ENCODE measurements around the gene RAD17. TPM values are rescaled to one million over a fixed set of nuclear protein-coding genes. Genes with fewer than 3 reads are reported as not detected.

Gene RAD17
- total and polyA plus RNA-seq, 12 donors: 9.0 to 23.5 (median 19.2) TPM

DNA sequence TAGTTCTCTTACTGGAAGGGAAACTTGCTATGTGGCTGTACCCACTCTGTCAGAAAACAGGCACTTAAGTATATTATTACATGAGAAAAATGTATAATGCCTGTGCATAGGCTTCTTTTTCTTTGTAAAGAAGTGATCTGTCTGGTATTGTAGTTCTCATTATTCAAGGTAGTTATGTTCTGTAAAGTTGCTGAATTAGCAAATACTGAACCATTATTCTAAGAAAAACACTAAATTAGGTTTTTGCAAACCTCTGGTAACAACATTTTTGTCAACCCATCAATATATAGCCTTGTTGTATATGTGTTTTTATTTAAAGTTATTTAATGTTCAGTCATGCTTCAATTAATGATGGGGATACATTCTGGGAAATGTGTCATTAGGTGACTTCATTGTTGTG, 8.8 kb downstream of the RAD17 start:
- Histone ChIP-seq H3K27me3 (no peaks in the 10 kb centered on the region), H3K9me3 (no peaks in the 10 kb centered on the region), H3K36me3 (peaks cover 0 to 95% (median 45%) of the 10 kb centered on the region in 9 donors), H3K27ac (no peak overlapping the region), H3K4me3 (no peak overlapping the region), H3K4me1 (no peaks in the 10 kb centered on the region)
- ATAC-seq (no peak), DNase-seq (no peak)
- TF ChIP-seq, protein P1, sequence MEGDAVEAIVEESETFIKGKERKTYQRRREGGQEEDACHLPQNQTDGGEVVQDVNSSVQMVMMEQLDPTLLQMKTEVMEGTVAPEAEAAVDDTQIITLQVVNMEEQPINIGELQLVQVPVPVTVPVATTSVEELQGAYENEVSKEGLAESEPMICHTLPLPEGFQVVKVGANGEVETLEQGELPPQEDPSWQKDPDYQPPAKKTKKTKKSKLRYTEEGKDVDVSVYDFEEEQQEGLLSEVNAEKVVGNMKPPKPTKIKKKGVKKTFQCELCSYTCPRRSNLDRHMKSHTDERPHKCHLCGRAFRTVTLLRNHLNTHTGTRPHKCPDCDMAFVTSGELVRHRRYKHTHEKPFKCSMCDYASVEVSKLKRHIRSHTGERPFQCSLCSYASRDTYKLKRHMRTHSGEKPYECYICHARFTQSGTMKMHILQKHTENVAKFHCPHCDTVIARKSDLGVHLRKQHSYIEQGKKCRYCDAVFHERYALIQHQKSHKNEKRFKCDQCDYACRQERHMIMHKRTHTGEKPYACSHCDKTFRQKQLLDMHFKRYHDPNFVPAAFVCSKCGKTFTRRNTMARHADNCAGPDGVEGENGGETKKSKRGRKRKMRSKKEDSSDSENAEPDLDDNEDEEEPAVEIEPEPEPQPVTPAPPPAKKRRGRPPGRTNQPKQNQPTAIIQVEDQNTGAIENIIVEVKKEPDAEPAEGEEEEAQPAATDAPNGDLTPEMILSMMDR (IDR thresholded peaks at IDR 0.05): no peak
- intact Hi-C loops (cut with DNase I): no loop called here

DNA sequence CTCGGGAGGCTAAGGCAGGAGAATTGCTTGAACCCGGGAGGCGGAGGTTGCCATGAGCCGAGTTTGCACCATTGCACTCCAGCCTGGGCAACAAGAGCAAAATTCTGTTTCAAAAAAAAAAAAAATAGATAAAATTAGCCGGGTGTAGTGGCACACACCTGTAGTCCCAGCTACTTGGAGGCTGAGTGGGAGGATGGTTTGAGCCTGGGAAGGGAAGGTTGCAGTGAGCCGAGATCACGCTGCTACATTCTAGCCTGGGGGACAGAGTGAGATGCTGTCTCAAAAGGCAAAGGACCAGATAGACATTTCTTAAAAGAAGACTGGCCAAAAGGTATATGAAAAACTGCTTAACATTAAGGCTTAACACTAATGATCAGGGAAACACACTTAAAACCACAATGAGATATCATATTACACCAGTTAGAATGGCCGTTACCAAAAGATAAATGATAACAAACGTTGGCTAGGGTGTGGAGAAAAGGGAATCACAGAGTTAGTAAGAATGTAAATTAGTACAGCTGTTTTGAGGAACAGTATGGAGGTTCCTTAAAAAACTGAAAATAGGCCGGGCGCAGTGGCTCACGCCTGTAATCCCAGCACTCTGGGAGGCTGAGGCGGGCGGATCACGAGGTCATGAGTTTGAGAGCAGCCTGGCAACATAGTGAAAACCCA, 35.2 kb downstream of the RAD17 start:
- intact Hi-C loops (cut with DNase I): no loop called here
- no peak overlapping the region for H3K27ac ChIP-seq
- no peak for ATAC-seq
- H3K4me1 ChIP-seq: no peaks in the 10 kb centered on the region
- TF ChIP-seq, protein P1 (IDR thresholded peaks at IDR 0.05): no peak
- peaks cover 0 to 100% (median 30%) of the 10 kb centered on the region in 9 donors for H3K36me3 ChIP-seq
- 88 to 93% methylated on average over 15 of the region's 15 CpGs for WGBS, 2 donors
- H3K9me3 ChIP-seq: peaks cover 0 to 9% (median 0%) of the 10 kb centered on the region in 11 donors
- no peak for DNase-seq
- no peaks in the 10 kb centered on the region for H3K27me3 ChIP-seq
- no peak overlapping the region for H3K4me3 ChIP-seq

DNA sequence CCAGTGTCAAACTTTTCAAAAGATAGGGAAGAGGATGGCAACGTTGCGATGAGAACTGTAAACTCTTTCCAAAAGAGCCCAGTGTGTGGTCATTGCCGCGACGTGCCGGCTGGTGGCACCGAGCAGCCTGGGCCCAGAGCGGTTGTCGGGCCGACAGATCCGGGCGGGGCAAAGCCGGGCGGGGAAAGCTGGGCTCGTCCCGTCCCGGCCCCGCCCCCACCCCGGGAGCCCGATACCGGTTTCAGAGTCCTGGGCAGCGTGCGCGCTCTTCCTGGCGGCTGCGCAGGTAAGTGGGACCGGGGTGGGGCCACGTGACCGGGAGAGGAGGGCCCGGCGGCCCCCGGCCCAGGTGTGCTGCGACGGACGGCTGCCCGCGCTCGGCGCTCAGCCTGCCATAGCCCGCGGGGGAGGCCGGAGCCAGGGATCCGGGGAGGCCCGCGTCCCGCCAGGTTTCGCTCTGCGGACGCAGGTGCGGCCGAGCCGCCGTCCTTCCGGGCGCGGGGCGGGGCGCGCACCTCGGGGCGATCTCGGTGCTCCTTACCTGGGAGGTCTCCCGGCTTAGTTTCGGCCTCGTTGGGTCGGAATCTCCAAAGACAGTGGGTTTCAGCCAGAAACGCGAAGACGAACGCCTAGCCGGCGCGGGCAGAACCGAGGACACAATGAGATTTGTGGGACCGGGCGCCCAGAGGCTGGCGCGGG, 45.4 kb downstream of the RAD17 start, which contains the start of gene MARVELD2:
MARVELD2 (plus strand) TSS at position 232 of the 699 bp plus-strand sequence. CDS start 4,270 bp downstream, outside the sequence.
- Histone ChIP-seq H3K9me3 (no peaks in the 10 kb centered on the region), H3K27ac (no peak within 1 kb of the TSS), H3K4me1 (peaks cover 0 to 11% (median 0%) of the 10 kb centered on the region in 9 donors), H3K4me3 (peak within 1 kb of the TSS in 9 of 10 donors; percentile 39 to 69 (median 61)), H3K27me3 (peaks cover 0 to 12% (median 0%) of the 10 kb centered on the region in 7 donors), H3K36me3 (peaks cover 0 to 49% (median 8%) of the 10 kb centered on the region in 9 donors)
- ATAC-seq (peak; percentile 82 to 97 (median 92)), DNase-seq (peak; percentile 49 to 69)
- intact Hi-C loops (cut with DNase I): no loop called here
- TF ChIP-seq, protein P1 (IDR thresholded peaks at IDR 0.05): peak in 5 of 9 donors; percentile 27 to 42 (median 35)
- WGBS, 2 donors: 12 to 27% methylated on average over 66 to 78 of the region's 78 CpGs

DNA sequence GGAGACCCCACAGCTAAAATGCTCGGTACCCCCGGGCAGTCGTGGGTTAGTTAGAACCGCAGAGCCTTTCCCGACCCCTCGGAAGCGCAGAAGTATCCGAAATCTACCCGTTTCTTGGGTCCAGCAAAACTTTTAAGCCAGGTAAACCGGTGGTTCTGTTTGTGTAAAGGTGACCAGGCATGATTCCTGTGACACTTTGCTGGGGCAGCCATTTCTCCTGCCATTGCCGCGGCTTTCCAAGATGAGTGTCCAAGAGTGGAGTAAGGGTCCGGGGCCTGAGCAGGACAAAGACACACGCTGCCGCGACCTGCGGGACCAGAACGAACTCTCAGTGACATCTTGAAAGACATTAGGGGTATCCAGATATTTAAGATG, 46.0 kb downstream of the RAD17 start:
- ATAC-seq: peak in 1 of 8 donors; percentile 10

More for the DNA sequence above, 46.0 kb downstream of the RAD17 start:
- H3K27ac ChIP-seq: no peak overlapping the region
- H3K9me3 ChIP-seq: no peaks in the 10 kb centered on the region
- H3K4me1 ChIP-seq: peaks cover 0 to 11% (median 0%) of the 10 kb centered on the region in 9 donors
- H3K36me3 ChIP-seq: peaks cover 0 to 43% (median 8%) of the 10 kb centered on the region in 9 donors
- 52 to 64% methylated on average over 18 of the region's 18 CpGs for WGBS, 2 donors
- no peak for DNase-seq
- TF ChIP-seq, protein P1 (IDR thresholded peaks at IDR 0.05): no peak
- H3K4me3 ChIP-seq: peak overlapping the region in 9 of 10 donors; percentile 39 to 69 (median 61)
- intact Hi-C loops (cut with DNase I): no loop called here
- H3K27me3 ChIP-seq: peaks cover 0 to 12% (median 0%) of the 10 kb centered on the region in 7 donors

Data from heart right ventricle (tissue), 16 donors.